Measurements from ENCODE around the gene XRCC1.

- TF ChIP-seq, protein P1, sequence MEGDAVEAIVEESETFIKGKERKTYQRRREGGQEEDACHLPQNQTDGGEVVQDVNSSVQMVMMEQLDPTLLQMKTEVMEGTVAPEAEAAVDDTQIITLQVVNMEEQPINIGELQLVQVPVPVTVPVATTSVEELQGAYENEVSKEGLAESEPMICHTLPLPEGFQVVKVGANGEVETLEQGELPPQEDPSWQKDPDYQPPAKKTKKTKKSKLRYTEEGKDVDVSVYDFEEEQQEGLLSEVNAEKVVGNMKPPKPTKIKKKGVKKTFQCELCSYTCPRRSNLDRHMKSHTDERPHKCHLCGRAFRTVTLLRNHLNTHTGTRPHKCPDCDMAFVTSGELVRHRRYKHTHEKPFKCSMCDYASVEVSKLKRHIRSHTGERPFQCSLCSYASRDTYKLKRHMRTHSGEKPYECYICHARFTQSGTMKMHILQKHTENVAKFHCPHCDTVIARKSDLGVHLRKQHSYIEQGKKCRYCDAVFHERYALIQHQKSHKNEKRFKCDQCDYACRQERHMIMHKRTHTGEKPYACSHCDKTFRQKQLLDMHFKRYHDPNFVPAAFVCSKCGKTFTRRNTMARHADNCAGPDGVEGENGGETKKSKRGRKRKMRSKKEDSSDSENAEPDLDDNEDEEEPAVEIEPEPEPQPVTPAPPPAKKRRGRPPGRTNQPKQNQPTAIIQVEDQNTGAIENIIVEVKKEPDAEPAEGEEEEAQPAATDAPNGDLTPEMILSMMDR (IDR thresholded peaks at IDR 0.05) = no peak
- TF ChIP-seq POLR2A (IDR thresholded peaks at IDR 0.05) = no peak
These were observed 11.0 kb upstream of the XRCC1 start for GRCh38 chr19:43586346-43586745.
